Thymus (tissue), 11 donors: Measurements from ENCODE around the gene ADGRG3. TPM values are rescaled to one million over a fixed set of nuclear protein-coding genes. Genes with fewer than 3 reads are reported as not detected.

ENCODE experiments used
- DNase-seq, 9 donors: peaks; one replicate each; pipeline ENCODE4 v3.0.0-alpha.2; 2013; ENCODE audit warnings: low spot score in 9 of 9, low read depth in 6 of 9, missing footprints in 1 of 9
- H3K27ac ChIP-seq, 2 donors: one replicate each; pipeline ENCODE4 v1.5.1; 2013; ENCODE audit warnings: control low read depth in 1 of 2, low read depth in 1 of 2, low read length in 1 of 2, mild to moderate bottlenecking in 1 of 2, moderate library complexity in 1 of 2
- H3K27me3 ChIP-seq, 2 donors: one replicate each; pipeline ENCODE4 v1.5.1; 2013; ENCODE audit warnings: low read length in 1 of 2; ENCODE audit not compliant: control insufficient read depth in 2 of 2, insufficient read depth in 1 of 2
- H3K36me3 ChIP-seq, 2 donors: one replicate each; pipeline ENCODE4 v1.5.1; 2013; ENCODE audit warnings: low read length in 1 of 2, mild to moderate bottlenecking in 1 of 2, moderate library complexity in 1 of 2; ENCODE audit not compliant: control insufficient read depth in 2 of 2, insufficient read depth in 2 of 2
- H3K4me1 ChIP-seq, 2 donors: one replicate each; pipeline ENCODE4 v1.5.1; 2013; ENCODE audit warnings: low read length in 2 of 2; ENCODE audit not compliant: control insufficient read depth in 2 of 2, insufficient read depth in 2 of 2
- H3K4me3 ChIP-seq, 2 donors: one replicate each; pipeline ENCODE4 v1.5.1; 2013; ENCODE audit warnings: low read length in 2 of 2, control low read depth in 1 of 2, mild to moderate bottlenecking in 1 of 2
- H3K9me3 ChIP-seq, 2 donors: one replicate each; pipeline ENCODE4 v1.5.1; 2013; ENCODE audit warnings: low read length in 1 of 2, mild to moderate bottlenecking in 1 of 2; ENCODE audit not compliant: control insufficient read depth in 2 of 2, insufficient read depth in 1 of 2
- WGBS: extraction: QIAGEN DNeasy Blood & Tissue Kit; methylation state at CpG from one replicate; pipeline ENCODE4 v1.1.7; 2013; 5-methylcytosine and 5-hydroxymethylcytosine counted together
- polyA plus RNA-seq: library from polyadenylated mRNA; stranded (reverse); fragments of 200-250 nt; gene quantifications from one replicate; pipeline ENCODE4 v1.2.3, GENCODE V29; 2013
- total RNA-seq: library from RNA; stranded (reverse); fragments of 120-200 nt; gene quantifications from one replicate; pipeline ENCODE4 v1.2.4, GENCODE V29; 2013
- donor health status: healthy.

Gene ADGRG3
- total and polyA plus RNA-seq, 2 donors: 0.33 to 0.94 TPM

DNA sequence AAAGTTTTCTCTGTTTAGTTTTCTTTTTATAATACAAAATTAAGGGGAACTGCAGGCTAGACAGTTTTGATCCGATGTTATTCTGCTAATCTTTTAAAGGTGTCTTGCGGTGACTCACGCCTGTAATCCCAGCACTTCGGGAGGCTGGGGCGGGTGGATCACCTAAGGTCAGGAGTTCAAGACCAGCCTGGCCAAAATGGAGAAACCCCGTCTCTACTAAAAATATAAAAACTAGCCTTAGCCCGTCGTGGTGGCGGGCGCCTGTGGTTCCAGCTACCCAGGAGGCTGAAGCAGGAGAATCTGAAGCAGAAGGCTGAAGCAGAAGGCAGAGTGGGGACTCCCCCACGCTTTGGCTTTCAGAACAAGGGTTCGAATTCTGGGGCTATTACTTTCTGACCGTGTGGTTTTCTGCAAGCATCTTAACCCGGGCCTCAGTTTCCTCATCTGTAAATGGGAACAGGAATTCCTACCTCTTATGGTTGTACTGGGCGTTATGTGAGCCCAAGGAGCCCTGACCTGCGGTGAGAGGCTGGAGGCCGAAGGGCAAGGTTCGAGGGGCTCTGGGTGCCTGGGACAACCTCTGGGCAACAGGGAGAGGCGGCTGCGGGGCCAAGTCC lies 66.3 kb downstream of the ADGRG3 start:
- Histone ChIP-seq H3K4me1 (peaks cover 13 to 19% of the 10 kb centered on the region in 2 donors), H3K27ac (peak overlapping the region; percentile 77 to 82), H3K27me3 (no peaks in the 10 kb centered on the region), H3K36me3 (peaks cover 4 to 5% of the 10 kb centered on the region in 2 donors), H3K9me3 (no peaks in the 10 kb centered on the region), H3K4me3 (peak overlapping the region; percentile 70 to 77)
- WGBS: 58% methylated on average over 20 of the region's 20 CpGs
- DNase-seq: no peak

DNA sequence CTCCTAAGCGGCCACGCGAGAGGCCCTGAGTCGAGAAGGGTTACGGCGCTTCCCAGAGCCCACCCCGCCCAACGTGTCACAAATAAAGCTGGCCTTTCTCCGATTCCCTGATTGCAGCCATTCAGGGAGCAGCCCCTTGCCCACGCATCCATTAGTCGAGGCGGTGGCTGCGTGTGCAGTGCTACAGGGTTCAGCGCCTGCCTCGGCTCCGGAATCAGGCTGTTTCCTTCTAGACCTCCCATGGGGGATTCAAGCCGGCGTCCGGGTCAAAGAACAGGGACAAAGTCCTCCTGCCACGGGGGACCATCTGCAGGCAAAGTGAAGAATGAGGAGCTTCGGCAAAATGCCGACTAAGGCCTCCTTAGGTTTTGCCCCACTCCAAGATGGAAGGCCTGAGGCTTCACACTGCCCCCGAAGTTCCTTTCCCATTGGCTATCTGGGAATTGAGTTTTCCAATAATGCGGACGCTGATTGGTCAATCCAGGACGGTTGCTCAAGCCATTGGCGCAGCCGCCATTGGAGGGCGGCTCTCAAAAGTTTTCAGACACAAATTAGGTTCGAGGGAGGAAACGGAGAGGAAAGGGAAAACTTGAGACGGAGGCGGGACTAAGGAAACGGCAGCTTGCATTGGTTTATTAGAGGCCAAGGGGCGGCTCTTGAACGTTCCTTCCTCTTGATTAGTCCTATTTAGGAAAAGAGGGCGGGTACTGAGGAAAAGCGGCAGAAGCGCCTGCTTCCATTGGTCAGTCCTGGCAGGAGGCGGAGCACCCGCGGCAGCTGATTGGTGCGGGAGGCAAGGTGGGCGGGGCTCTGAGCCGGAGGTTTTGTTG lies 67.0 kb downstream of the ADGRG3 start:
- under 1% methylated on average over 45 of the region's 45 CpGs for WGBS
- Histone ChIP-seq H3K4me1 (peaks cover 13 to 19% of the 10 kb centered on the region in 2 donors), H3K36me3 (peaks cover 4 to 5% of the 10 kb centered on the region in 2 donors), H3K27me3 (no peaks in the 10 kb centered on the region), H3K4me3 (peak overlapping the region; percentile 80 to 86), H3K27ac (peak overlapping the region; percentile 77 to 82), H3K9me3 (no peaks in the 10 kb centered on the region)
- DNase-seq: peak; percentile 98 to 100 (median 100)

DNA sequence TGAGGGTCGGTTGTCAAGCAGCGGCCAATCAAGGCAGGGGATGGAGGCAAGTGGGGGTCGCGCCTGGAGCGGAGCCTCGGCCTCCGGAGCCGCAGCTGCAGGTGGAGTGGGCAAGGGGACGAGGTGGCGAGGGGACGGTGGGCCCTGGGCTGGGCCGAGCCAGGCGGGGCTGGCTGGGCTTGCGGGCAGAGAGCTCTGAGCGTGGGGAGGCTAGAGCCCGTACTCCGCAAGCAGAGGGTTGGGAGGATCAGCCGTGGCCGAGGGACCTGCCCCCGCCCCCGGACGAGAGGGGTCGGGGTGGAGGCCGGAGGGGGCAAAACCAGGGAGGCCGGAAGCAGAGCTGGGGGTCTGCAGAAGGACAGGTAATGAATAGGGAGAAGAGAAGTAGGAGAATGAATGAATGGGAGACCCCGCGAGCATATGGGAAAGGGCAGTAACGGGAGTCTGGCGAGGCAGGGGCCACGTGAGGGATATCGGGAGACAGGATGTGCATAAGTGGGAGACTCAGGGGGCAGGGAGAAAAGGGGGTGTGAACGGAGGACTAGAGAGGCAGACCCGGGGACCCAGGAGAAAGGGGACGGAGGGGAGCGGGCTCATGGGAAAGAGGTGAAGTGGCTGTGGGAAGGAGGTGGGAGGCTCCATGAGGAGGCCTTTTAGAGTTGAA lies 67.8 kb downstream of the ADGRG3 start, which contains the start of gene KATNB1:
Gene KATNB1 (plus strand): TSS at position 16 of the 664 bp plus-strand sequence. CDS start 1,474 bp downstream, outside the sequence.
- peak within 1 kb of the TSS; percentile 77 to 82 for H3K27ac ChIP-seq
- peaks cover 13 to 19% of the 10 kb centered on the region in 2 donors for H3K4me1 ChIP-seq
- H3K36me3 ChIP-seq: peaks cover 5 to 7% of the 10 kb centered on the region in 2 donors
- peak within 1 kb of the TSS; percentile 80 to 86 for H3K4me3 ChIP-seq
- DNase-seq: no peak
- H3K27me3 ChIP-seq: no peaks in the 10 kb centered on the region
- WGBS: 2% methylated on average over 35 of the region's 35 CpGs
- no peaks in the 10 kb centered on the region for H3K9me3 ChIP-seq

DNA sequence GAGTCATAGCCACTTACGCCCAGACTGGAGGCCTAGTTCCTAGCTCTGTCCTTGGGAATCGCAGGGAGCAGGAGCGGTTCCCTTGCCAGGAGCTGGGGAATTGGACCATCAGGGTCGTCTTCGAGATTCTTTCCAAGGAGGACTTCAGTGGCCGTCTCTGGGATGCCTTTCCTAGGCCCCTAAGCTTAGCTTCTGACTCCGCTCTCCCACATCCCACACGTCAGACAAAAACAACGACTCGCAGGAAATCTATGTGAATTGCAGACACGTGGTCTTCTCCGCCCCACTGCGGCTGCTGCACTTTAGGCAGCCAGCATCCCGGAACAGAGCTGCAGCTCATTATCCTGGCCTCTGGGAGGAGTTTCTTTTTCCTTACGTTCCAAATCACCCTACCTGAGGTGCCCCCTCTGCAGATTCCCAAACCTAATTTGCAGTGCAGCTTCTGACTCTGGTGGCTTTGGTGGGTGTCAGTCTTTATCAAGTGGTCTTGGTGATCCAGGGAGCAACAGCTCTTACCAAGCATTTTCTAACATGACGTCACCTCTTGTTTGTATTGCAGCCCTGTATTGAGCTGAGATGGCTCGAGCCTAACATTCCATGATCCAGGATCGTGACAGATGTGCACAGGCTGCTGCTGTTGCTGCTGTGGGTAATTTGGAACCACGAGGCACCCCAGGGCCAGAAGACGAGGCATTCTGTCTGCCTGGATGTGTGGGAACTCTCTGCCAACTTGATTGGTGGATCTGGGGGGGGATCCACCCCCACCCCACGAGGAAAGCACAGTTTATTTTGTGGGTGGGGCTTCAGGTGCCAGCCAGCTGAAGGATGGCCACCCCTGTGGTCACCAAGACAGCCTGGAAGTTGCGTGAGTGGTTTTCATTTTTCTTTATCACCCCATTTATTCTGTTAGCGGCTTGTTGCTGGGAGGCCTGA lies 68.6 kb downstream of the ADGRG3 start:
- H3K27ac ChIP-seq: peak overlapping the region in 1 of 2 donors; percentile 72
- DNase-seq: peak in 5 of 9 donors; percentile 24 to 63 (median 29)
- peak overlapping the region; percentile 80 to 86 for H3K4me3 ChIP-seq
- H3K27me3 ChIP-seq: no peaks in the 10 kb centered on the region
- WGBS: 19% methylated on average over 23 of the region's 23 CpGs
- H3K36me3 ChIP-seq: peaks cover 5 to 8% of the 10 kb centered on the region in 2 donors
- no peaks in the 10 kb centered on the region for H3K9me3 ChIP-seq
- peaks cover 13 to 19% of the 10 kb centered on the region in 2 donors for H3K4me1 ChIP-seq

DNA sequence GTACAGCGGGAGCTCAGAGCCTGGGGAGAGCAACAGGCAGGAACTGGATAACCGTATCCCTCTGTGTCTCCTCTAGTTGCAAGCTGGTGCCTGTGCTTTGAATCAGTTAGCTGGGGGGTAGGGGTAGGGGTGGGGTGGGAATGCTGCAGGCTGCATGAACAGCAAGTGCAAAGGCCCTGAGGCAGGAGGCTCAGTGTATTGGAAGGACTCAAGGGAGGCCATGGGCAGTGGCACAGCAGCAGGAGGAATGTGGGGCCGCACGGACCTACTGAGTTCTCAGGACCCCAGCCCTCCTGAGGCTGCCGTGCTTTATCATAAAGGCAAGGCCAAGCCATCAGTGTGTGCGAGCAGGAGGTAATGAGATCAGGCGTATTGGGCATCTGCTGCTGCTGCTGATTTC lies 70.7 kb downstream of the ADGRG3 start:
- over 99% methylated on average over 7 of the region's 7 CpGs for WGBS
- Histone ChIP-seq H3K27ac (no peak overlapping the region), H3K36me3 (peaks cover 9 to 17% of the 10 kb centered on the region in 2 donors), H3K4me3 (no peak overlapping the region), H3K27me3 (no peaks in the 10 kb centered on the region), H3K9me3 (no peaks in the 10 kb centered on the region), H3K4me1 (peaks cover 13 to 19% of the 10 kb centered on the region in 2 donors)
- no peak for DNase-seq

Other genes with a start within 250 kb of the ADGRG3 start
- 49.8 TPM for gene CIAPIN1, start 220.9 kb upstream of the ADGRG3 start, total RNA-seq
- 61.9 TPM for gene CIAPIN1, start 220.9 kb upstream of the ADGRG3 start, polyA plus RNA-seq
- gene COQ9, start 220.8 kb upstream of the ADGRG3 start, total RNA-seq: 42.4 TPM
- 67.5 TPM for gene COQ9, start 220.8 kb upstream of the ADGRG3 start, polyA plus RNA-seq
- gene POLR2C, start 205.6 kb upstream of the ADGRG3 start, total RNA-seq: 60.6 TPM
- 56.5 TPM for gene POLR2C, start 205.6 kb upstream of the ADGRG3 start, polyA plus RNA-seq
- gene DOK4, start 181.8 kb upstream of the ADGRG3 start, total RNA-seq: 4.1 TPM
- gene DOK4, start 181.8 kb upstream of the ADGRG3 start, polyA plus RNA-seq: 11.8 TPM
- gene CCDC102A, start 131.7 kb upstream of the ADGRG3 start, total RNA-seq: 8.7 TPM
- 6.8 TPM for gene CCDC102A, start 131.7 kb upstream of the ADGRG3 start, polyA plus RNA-seq
- gene ADGRG5, start 125.7 kb upstream of the ADGRG3 start, total RNA-seq: 1.9 TPM
- 3.5 TPM for gene ADGRG5, start 125.7 kb upstream of the ADGRG3 start, polyA plus RNA-seq
- gene ADGRG1, start 39.7 kb upstream of the ADGRG3 start, total RNA-seq: 5.1 TPM
- gene ADGRG1, start 39.7 kb upstream of the ADGRG3 start, polyA plus RNA-seq: 15.7 TPM
- 0.33 TPM for gene DRC7, start 26.5 kb downstream of the ADGRG3 start, total RNA-seq
- gene DRC7, start 26.5 kb downstream of the ADGRG3 start, polyA plus RNA-seq: 0.32 TPM
- 15.1 TPM for gene KATNB1, start 67.5 kb downstream of the ADGRG3 start, total RNA-seq
- 13.3 TPM for gene KATNB1, start 67.5 kb downstream of the ADGRG3 start, polyA plus RNA-seq
- 3.8 TPM for gene KIFC3, start 134.2 kb downstream of the ADGRG3 start, total RNA-seq
- gene KIFC3, start 134.2 kb downstream of the ADGRG3 start, polyA plus RNA-seq: 9.2 TPM